ENCODE measurements around the gene SPDYA.

- TF ChIP-seq CTCF (conservative IDR thresholded peaks at IDR 0.05; ENCODE audit: low read depth, low read length) (no peak), EZH2 (IDR thresholded peaks at IDR 0.05; ENCODE audit: low read length, unreplicated experiment) (no peak), EZH2phosphoT487 (IDR thresholded peaks at IDR 0.05; ENCODE audit: borderline replicate concordance, low read length) (no peak)
Observed at GRCh38 chr2:28772351-28772750, 38.3 kb upstream of the SPDYA start.
